PFSK-1 (cell line): ENCODE measurements around the gene TRABD2A.

Source experiments
- POLR2AphosphoS5 ChIP-seq: IDR thresholded peaks from 2 replicates; pipeline ENCODE4 v1.6.1; 2012; ENCODE audit warnings: low read depth, mild to moderate bottlenecking, control low read depth, low read length, moderate library complexity
- TAF1 ChIP-seq: IDR thresholded peaks from 2 replicates; pipeline ENCODE4 v1.6.1; 2012; ENCODE audit warnings: low read length, control low read depth, borderline replicate concordance; ENCODE audit not compliant: insufficient read depth

DNA sequence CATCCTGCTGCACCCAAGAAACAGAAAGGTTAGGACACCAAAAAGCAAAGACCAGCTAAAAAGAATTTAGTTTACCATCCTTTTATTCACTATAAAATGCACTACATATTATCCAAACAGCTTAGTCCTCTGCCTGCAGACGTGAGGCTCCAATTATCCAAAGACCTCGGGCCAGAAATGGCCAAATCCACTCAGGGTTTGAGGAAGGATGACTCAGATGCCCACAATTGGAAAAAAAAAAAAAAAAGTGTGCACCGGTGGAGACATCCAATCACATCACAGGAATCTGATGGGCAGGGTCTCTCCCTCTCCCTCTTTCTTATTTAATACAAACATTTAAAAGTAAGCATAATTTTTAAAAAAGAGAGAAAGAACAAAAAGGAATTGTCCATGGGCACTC lies 65.7 kb downstream of the TRABD2A start:
- TF ChIP-seq POLR2AphosphoS5: no peak
- TF ChIP-seq TAF1: no peak
